ENCODE data around the gene ELL. TPM values are rescaled to one million over a fixed set of nuclear protein-coding genes. Genes with fewer than 3 reads are reported as not detected.
"Not testable (repeated sequence)": the region's sequence is repeated elsewhere in the genome, so short reads cannot be mapped to it uniquely, and the experiment has no call there.

ELL gene
- total and polyA plus RNA-seq, 5 donors: 9.3 to 19.0 (median 13.6) TPM

- H3K27me3 ChIP-seq (ENCODE audit: control insufficient read depth, insufficient read depth): no peaks in the 10 kb centered on the region
- H3K4me1 ChIP-seq (ENCODE audit: control insufficient read depth, insufficient read depth, low read length): peaks cover 3% of the 10 kb centered on the region
- intact Hi-C loops (cut with DNase I): no loop called here
- peak within 1 kb of the TSS; percentile 91 for H3K27ac ChIP-seq (ENCODE audit: low read length)
- peak within 1 kb of the TSS; percentile 88 for H3K4me3 ChIP-seq (ENCODE audit: low read length)
- ATAC-seq: peak; percentile 97 to 99
- H3K9me3 ChIP-seq (ENCODE audit: control insufficient read depth, low read length): no peaks in the 10 kb centered on the region
- 1% methylated on average over 86 of the region's 86 CpGs for WGBS
- peak; percentile 94 to 98 (median 98) for DNase-seq
Measured at GRCh38 chr19:18542941-18543813, 21.3 kb upstream of the ELL start, which contains the start of gene FKBP8. TSS of gene FKBP8 (minus strand) at chr19:18543573. CDS start at chr19:18541970, 1,603 bp downstream.

- Histone ChIP-seq H3K27me3 (ENCODE audit: control insufficient read depth, insufficient read depth) (no peaks in the 10 kb centered on the region), H3K4me1 (ENCODE audit: control insufficient read depth, insufficient read depth, low read length) (peaks cover 3% of the 10 kb centered on the region), H3K9me3 (ENCODE audit: control insufficient read depth, low read length) (no peaks in the 10 kb centered on the region), H3K4me3 (ENCODE audit: low read length) (peak overlapping the region; percentile 88), H3K27ac (ENCODE audit: low read length) (peak overlapping the region; percentile 46)
- WGBS: 17% methylated on average over 11 of the region's 11 CpGs
- intact Hi-C loops (cut with DNase I): no loop called here
- ATAC-seq (no peak), DNase-seq (peak in 1 of 3 donors; percentile 9)
Measured at GRCh38 chr19:18541992-18542940, 20.4 kb upstream of the ELL start.

- 84% methylated on average over 21 of the region's 21 CpGs for WGBS
- ATAC-seq (no peak), DNase-seq (peak in 1 of 3 donors; percentile 43)
- H3K27me3 ChIP-seq (ENCODE audit: control insufficient read depth, insufficient read depth): no peaks in the 10 kb centered on the region
- no peak overlapping the region for H3K4me3 ChIP-seq (ENCODE audit: low read length)
- H3K4me1 ChIP-seq (ENCODE audit: control insufficient read depth, insufficient read depth, low read length): peaks cover 3% of the 10 kb centered on the region
- H3K27ac ChIP-seq (ENCODE audit: low read length): no peak overlapping the region
- H3K9me3 ChIP-seq (ENCODE audit: control insufficient read depth, low read length): no peaks in the 10 kb centered on the region
- intact Hi-C loops (cut with DNase I): no loop called here
Measured at GRCh38 chr19:18541258-18541991, 19.6 kb upstream of the ELL start.

GRCh38 chr19:18540200-18540599 lies 18.3 kb upstream of the ELL start:
- DNase-seq: peak in 1 of 3 donors; percentile 5
- H3K27ac ChIP-seq (ENCODE audit: low read length); H3K9me3 ChIP-seq (ENCODE audit: control insufficient read depth, low read length); H3K27me3 ChIP-seq (ENCODE audit: control insufficient read depth, insufficient read depth); H3K4me1 ChIP-seq (ENCODE audit: control insufficient read depth, insufficient read depth, low read length); ATAC-seq; intact Hi-C loops (cut with DNase I); H3K4me3 ChIP-seq (ENCODE audit: low read length): not testable (repeated sequence)
- WGBS: 96% methylated on average over 1 of the region's 1 CpG

DNA sequence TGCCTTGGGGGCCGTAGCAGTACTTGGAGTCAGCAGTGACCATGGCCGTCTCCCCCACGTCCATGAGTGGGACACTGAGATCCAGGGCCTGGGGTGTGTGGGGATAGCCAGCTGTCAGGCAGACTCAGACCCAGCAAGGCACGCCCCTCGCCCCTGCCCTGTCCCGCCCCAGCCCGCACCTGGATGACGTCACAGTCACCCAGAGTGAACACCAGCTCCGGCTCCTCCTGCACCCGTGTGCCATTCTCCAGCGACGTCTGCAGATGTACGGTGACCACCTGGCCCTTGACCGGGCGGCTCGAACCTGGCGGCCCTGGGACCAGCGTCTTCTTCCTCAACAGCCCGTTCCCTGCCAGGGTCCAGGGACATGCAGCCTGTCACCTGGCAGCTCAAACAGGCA lies 17.5 kb upstream of the ELL start:
- Histone ChIP-seq H3K9me3 (ENCODE audit: control insufficient read depth, low read length) (no peaks in the 10 kb centered on the region), H3K27ac (ENCODE audit: low read length) (no peak overlapping the region), H3K4me3 (ENCODE audit: low read length) (no peak overlapping the region), H3K4me1 (ENCODE audit: control insufficient read depth, insufficient read depth, low read length) (peaks cover 3% of the 10 kb centered on the region), H3K27me3 (ENCODE audit: control insufficient read depth, insufficient read depth) (no peaks in the 10 kb centered on the region)
- ATAC-seq (no peak), DNase-seq (peak in 1 of 3 donors; percentile 41)
- intact Hi-C loops (cut with DNase I): no loop called here
- 96% methylated on average over 19 of the region's 19 CpGs for WGBS

DNA sequence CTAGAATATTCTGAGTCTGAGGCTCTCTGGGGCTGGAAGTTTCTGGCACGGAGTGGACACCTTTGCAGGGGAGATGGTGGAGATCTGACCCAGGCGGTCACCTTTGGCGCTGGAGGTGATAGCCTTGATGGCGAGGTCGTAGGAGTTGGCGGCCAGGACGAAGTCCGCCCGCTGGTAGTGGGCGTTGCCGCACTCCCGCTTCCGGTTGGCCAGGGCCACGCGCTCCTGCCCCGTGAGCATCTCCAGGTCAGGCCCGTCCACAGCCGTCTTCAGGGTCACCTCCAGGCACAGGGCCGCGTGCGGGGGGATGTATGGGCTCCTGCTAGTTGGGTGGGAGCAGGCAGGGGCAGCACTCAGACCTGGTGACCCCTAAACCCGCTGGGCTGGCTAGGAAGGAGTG lies 16.2 kb upstream of the ELL start:
- no peaks in the 10 kb centered on the region for H3K9me3 ChIP-seq (ENCODE audit: control insufficient read depth, low read length)
- intact Hi-C loops (cut with DNase I): no loop called here
- H3K27ac ChIP-seq (ENCODE audit: low read length): no peak overlapping the region
- no peaks in the 10 kb centered on the region for H3K27me3 ChIP-seq (ENCODE audit: control insufficient read depth, insufficient read depth)
- no peaks in the 10 kb centered on the region for H3K4me1 ChIP-seq (ENCODE audit: control insufficient read depth, insufficient read depth, low read length)
- 88% methylated on average over 22 of the region's 22 CpGs for WGBS
- ATAC-seq: peak in 1 of 2 donors; percentile 11
- DNase-seq: peak in 1 of 3 donors; percentile 43
- no peak overlapping the region for H3K4me3 ChIP-seq (ENCODE audit: low read length)

DNA sequence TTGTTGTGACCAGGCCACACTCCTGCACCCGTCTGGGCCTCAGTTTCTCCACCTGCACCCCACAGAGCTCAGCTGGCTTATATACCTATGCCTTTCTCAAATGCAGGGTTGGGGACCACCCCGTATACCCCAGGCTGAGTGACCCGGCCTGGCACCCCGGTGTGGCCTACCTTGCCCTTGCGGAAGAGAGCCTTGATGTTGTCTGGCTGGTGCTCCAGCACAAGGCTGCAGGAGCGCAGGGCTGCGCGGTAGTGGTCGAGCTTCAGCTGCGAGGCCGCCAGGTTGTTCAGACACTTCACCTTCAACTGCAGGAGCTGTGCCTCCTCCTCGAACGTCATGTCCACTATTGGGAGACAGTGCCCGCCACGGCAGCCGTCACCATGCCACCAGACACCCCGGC lies 15.6 kb upstream of the ELL start:
- ATAC-seq (no peak), DNase-seq (peak in 1 of 3 donors; percentile 26)
- intact Hi-C loops (cut with DNase I): no loop called here
- 93% methylated on average over 17 of the region's 17 CpGs for WGBS
- no peaks in the 10 kb centered on the region for H3K4me1 ChIP-seq (ENCODE audit: control insufficient read depth, insufficient read depth, low read length)
- H3K27ac ChIP-seq (ENCODE audit: low read length): no peak overlapping the region
- no peaks in the 10 kb centered on the region for H3K27me3 ChIP-seq (ENCODE audit: control insufficient read depth, insufficient read depth)
- no peak overlapping the region for H3K4me3 ChIP-seq (ENCODE audit: low read length)
- H3K9me3 ChIP-seq (ENCODE audit: control insufficient read depth, low read length): no peaks in the 10 kb centered on the region

DNA sequence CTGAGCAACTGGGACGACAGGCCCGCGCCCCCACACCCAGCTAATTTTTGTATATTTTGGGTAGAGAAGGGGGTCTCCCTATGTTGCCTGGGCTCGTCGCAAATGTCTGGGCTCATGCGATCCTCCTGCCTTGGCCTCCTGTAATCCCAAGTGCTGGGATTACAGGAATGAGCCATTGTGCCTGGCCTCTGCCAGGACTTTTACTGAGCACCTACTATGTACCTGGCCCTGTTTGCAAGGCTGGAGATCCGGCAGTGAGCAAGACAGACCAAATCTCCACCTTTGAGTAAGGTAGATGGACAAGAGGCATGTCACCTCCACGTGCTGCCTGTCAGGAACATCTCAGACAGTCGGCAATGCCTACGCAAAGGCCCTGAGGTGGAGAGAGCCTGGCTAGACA lies 14.6 kb upstream of the ELL start:
- Histone ChIP-seq H3K4me3 (ENCODE audit: low read length) (no peak overlapping the region), H3K4me1 (ENCODE audit: control insufficient read depth, insufficient read depth, low read length) (no peaks in the 10 kb centered on the region), H3K9me3 (ENCODE audit: control insufficient read depth, low read length) (no peaks in the 10 kb centered on the region), H3K27me3 (ENCODE audit: control insufficient read depth, insufficient read depth) (no peaks in the 10 kb centered on the region), H3K27ac (ENCODE audit: low read length) (no peak overlapping the region)
- intact Hi-C loops (cut with DNase I): no loop called here
- WGBS: 96% methylated on average over 10 of the region's 10 CpGs
- no peak for ATAC-seq
- peak in 1 of 3 donors; percentile 29 for DNase-seq

- peak in 1 of 3 donors; percentile 11 for DNase-seq
- 96% methylated on average over 4 of the region's 4 CpGs for WGBS
Measured at GRCh38 chr19:18533058-18533457, 11.2 kb upstream of the ELL start.

DNA sequence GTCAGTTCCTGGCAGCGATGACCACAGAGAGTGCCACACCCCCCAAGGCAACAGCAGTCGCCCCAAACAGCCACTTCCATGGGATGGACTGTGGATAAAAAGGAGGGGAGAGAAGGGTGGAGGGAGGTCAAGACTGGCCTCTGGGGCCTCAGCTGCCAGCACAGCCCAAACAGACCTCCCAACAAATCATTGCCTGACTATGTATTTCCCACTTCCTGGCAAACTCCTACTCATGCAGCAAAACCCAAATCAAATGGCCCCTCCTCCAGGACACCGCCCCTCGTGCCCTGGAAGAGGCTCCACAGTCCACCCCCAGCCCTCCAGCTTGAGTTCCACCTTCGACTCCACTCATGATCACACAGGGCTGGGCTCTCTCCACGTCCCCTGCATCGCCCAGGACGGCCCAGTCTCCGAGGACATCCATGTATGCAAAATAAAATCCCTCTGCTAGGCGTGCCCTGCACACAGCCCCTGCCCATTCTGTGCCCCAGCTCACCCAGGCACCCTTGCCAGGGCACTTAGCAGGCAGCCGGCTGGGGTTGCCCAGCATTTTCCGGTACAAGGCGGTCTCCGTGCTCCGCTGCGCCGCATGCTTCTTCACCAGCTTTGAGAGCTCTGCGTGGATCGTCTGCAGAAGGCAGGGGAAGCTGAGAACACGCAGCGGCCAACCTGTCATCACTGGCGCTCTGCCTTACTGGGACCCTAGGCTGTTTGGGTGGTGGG lies 10.5 kb upstream of the ELL start:
- ATAC-seq (peak; percentile 14 to 20), DNase-seq (peak in 1 of 3 donors; percentile 35)
- Histone ChIP-seq H3K27ac (ENCODE audit: low read length) (no peak overlapping the region), H3K27me3 (ENCODE audit: control insufficient read depth, insufficient read depth) (no peaks in the 10 kb centered on the region), H3K4me1 (ENCODE audit: control insufficient read depth, insufficient read depth, low read length) (no peaks in the 10 kb centered on the region), H3K4me3 (ENCODE audit: low read length) (no peak overlapping the region), H3K9me3 (ENCODE audit: control insufficient read depth, low read length) (no peaks in the 10 kb centered on the region)
- intact Hi-C loops (cut with DNase I): no loop called here
- 95% methylated on average over 22 of the region's 22 CpGs for WGBS

More at GRCh38 chr19:18533058-18533457, 11.2 kb upstream of the ELL start:
- Histone ChIP-seq H3K4me1 (ENCODE audit: control insufficient read depth, insufficient read depth, low read length) (no peaks in the 10 kb centered on the region), H3K27ac (ENCODE audit: low read length) (no peak overlapping the region), H3K9me3 (ENCODE audit: control insufficient read depth, low read length) (no peaks in the 10 kb centered on the region), H3K4me3 (ENCODE audit: low read length) (no peak overlapping the region), H3K27me3 (ENCODE audit: control insufficient read depth, insufficient read depth) (no peaks in the 10 kb centered on the region)
- intact Hi-C loops (cut with DNase I): no loop called here
- ATAC-seq: no peak
